Left ventricle myocardium inferior (tissue), 1 donor: Measurements from ENCODE around the gene AMMECR1. TPM values are rescaled to one million over a fixed set of nuclear protein-coding genes. Genes with fewer than 3 reads are reported as not detected.

Experiments used
- DNase-seq: peaks from one replicate; pipeline ENCODE4 v3.0.0-alpha.2; 2020
- H3K27ac ChIP-seq: fragments of 200-600 bp; replicated peaks from 2 replicates; pipeline ENCODE4 v1.8.0; 2021
- H3K27me3 ChIP-seq: fragments of 200-600 bp; 2 replicates; pipeline ENCODE4 v1.8.0; 2021; ENCODE audit warnings: low read depth
- H3K36me3 ChIP-seq: fragments of 200-600 bp; 2 replicates; pipeline ENCODE4 v1.8.0; 2021
- H3K4me1 ChIP-seq: fragments of 200-600 bp; 2 replicates; pipeline ENCODE4 v1.8.0; 2021
- H3K4me3 ChIP-seq: fragments of 200-600 bp; 2 replicates; pipeline ENCODE4 v1.8.0; 2021; ENCODE audit warnings: mild to moderate bottlenecking, moderate library complexity
- H3K9me3 ChIP-seq: fragments of 200-600 bp; replicated peaks from 2 replicates; pipeline ENCODE4 v1.8.0; 2021
- CTCF ChIP-seq: fragments of 200-600 bp; IDR thresholded peaks from 2 replicates; pipeline ENCODE4 v1.8.0; 2021; ENCODE audit warnings: antibody characterized with exemption, mild to moderate bottlenecking, borderline replicate concordance
- intact Hi-C: fragments of 100-400 bp; cut with micrococcal nuclease; formaldehyde crosslinking; loops from one replicate; pipeline ENCODE4 v1.11.0; 2022
- total RNA-seq: library from RNA; stranded (reverse); fragmentation: NEBNext Ultra II Directional; extraction: Animal tissue kit (Norgen Biotek cat#: 25700); gene quantifications from one replicate; pipeline ENCODE4 v1.2.1, GENCODE V29; 2021
- donor health status: DM: no; HTN: yes; CAD: no; lungs with severe emphysema.

Gene AMMECR1
- total RNA-seq, 1 donor from 2014 or later: 0.91 TPM

DNA sequence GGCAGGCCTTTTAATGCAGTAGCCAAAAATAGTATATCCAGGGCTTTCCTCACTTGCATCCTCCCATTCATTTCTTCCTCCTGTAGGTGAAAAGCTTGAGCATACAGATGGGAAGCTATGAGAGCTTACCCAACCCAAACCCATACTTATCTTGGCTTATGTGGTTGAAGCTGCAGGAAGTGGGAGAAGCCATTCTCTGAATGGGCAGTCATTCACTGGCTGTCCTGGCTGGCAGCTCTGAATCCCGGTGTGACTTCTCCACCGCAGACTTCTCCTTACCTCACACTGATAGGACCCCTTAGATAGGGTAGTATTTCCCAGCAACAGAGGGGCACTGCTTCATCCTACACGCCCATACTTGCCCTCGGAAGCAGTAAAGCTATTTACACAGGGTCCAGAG, 125.4 kb downstream of the AMMECR1 start:
- no peak overlapping the region for H3K4me3 ChIP-seq
- H3K36me3 ChIP-seq: no peaks in the 10 kb centered on the region
- intact Hi-C loops: no loop called here
- no peaks in the 10 kb centered on the region for H3K4me1 ChIP-seq
- no peak overlapping the region for H3K27ac ChIP-seq
- H3K9me3 ChIP-seq: no peaks in the 10 kb centered on the region
- no peaks in the 10 kb centered on the region for H3K27me3 ChIP-seq
- no peak for TF ChIP-seq CTCF
- DNase-seq: no peak

DNA sequence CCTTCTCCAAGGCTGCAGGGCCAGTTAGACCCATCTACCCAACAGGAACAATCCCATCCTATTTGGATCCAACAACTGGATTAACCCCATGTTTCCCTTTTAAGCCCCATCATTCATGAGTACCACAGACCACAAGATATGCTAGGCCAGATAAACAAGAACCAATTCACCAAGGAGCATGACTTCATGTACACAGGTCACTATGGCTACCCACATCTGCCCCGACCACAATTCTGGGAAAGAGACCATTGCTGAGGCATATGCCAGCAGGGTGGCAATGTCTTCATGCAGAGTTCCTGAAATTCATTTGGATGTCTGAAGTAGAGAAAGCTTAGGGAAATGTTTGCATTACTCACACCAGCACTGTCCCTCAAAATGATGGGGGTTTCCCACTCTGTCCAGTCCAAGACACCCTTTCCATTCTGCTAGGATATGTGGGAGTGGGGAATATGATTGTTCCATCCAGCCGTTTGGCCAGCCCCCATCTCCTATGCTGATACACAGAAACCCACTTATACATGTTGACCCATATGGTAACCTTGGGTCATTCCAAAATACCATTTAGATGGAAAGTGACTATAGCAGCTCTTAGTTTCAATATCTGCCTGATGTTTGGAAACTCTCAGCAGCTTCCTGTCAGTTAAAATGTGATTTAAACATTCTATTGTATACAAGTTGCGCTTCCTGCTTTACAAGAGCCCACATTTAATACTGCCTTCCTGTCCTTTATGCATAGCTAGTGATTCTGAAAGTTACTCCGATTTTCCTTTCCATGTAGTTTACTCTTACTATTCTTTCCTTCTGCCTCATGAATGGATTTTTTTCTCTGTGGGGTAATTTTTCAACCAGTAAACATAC, 129.0 kb downstream of the AMMECR1 start:
- H3K27me3 ChIP-seq: no peaks in the 10 kb centered on the region
- intact Hi-C loops: no loop called here

DNA sequence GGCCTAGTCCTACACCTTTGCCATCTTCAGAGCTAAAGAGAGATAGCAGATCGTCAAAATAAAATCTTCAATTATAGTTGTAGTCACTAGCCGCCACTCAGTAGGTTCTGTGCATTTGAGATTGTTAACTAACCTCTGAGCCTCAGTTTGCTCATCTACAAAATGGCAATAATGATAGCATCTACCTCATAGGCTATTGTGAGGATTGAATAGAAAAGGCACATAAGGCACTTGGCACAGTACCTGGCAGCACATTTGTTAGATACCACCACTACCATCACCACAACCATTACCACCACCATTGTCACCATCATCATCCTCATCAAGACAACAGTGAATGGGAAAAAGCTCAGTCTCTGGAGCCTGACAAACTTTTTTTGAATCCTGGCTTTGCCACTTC, 134.6 kb downstream of the AMMECR1 start:
- TF ChIP-seq CTCF: no peak
- Histone ChIP-seq H3K27me3 (no peaks in the 10 kb centered on the region), H3K36me3 (no peaks in the 10 kb centered on the region), H3K9me3 (no peaks in the 10 kb centered on the region), H3K4me1 (peaks cover 27% of the 10 kb centered on the region), H3K27ac (no peak overlapping the region), H3K4me3 (no peak overlapping the region)
- intact Hi-C loops: no loop called here
- DNase-seq: no peak

More for the DNA sequence above, 129.0 kb downstream of the AMMECR1 start:
- TF ChIP-seq CTCF: no peak
- no peak for DNase-seq
- Histone ChIP-seq H3K4me3 (no peak overlapping the region), H3K4me1 (no peaks in the 10 kb centered on the region), H3K36me3 (no peaks in the 10 kb centered on the region), H3K27ac (no peak overlapping the region), H3K9me3 (no peaks in the 10 kb centered on the region)

DNA sequence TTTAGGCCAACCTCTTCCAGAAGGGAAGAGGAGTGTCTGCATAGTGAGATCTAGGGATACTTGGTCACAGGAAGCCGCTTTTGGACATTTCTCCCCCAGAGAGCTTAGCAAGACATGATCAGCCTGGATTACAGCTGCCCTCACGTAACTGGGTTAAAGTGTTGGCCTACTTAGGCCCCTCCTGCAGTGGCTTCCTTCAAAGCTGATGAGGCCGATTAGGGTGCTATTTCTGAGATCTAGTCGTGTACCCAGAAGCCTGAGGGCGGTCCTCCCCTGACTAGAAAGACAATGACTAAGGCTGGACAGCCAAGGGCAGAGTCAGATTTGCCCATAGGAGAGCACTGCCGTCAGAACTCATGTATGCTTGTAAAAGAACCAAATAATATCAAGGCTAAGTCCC, 135.0 kb downstream of the AMMECR1 start:
- no peak for TF ChIP-seq CTCF
- intact Hi-C loops: no loop called here

GRCh38 chrX:110182362-110182761, 135.5 kb downstream of the AMMECR1 start:
- Histone ChIP-seq H3K4me1 (peaks cover 27% of the 10 kb centered on the region), H3K27me3 (no peaks in the 10 kb centered on the region), H3K4me3 (no peak overlapping the region), H3K36me3 (no peaks in the 10 kb centered on the region), H3K9me3 (no peaks in the 10 kb centered on the region), H3K27ac (no peak overlapping the region)
- intact Hi-C loops: no loop called here
- no peak for DNase-seq
- no peak for TF ChIP-seq CTCF

More for the DNA sequence above, 135.0 kb downstream of the AMMECR1 start:
- H3K36me3 ChIP-seq: no peaks in the 10 kb centered on the region
- no peak overlapping the region for H3K4me3 ChIP-seq
- no peak for DNase-seq
- peaks cover 27% of the 10 kb centered on the region for H3K4me1 ChIP-seq
- H3K27me3 ChIP-seq: no peaks in the 10 kb centered on the region
- H3K27ac ChIP-seq: no peak overlapping the region
- no peaks in the 10 kb centered on the region for H3K9me3 ChIP-seq
